HEK293 (cell line): ENCODE data around the gene NFKBIE.
"Not testable (repeated sequence)": the region's sequence is repeated elsewhere in the genome, so short reads cannot be mapped to it uniquely, and the experiment has no call there.

Experiments used
- CTCF ChIA-PET: fragments of 350-600 bp; formaldehyde crosslinking; extraction: SDS; loops from one replicate; lab custom pipeline; 2021; ENCODE audit warnings: antibody characterized with exemption; lab: Yijun Ruan, JAX
- POLR2A ChIA-PET: fragments of 300-600 bp; formaldehyde crosslinking; extraction: SDS; loops from one replicate; lab custom pipeline; 2020; ENCODE audit warnings: antibody characterized with exemption, inconsistent platforms; lab: Yijun Ruan, JAX
- H3K27ac ChIP-seq: fragments of 200-500 bp; sonication (Bioruptor generic); 2 replicates; pipeline ENCODE4 v1.5.1; 2014; ENCODE audit warnings: low read depth, low read length, control low read depth, inconsistent platforms; ENCODE audit errors: extremely low read depth
- H3K36me3 ChIP-seq, 2 experiments: fragments of 200-500 bp in 1 of 2; sonication (Bioruptor generic) in 1 of 2; 1 replicate in 1 of 2; 2 replicates in 1 of 2; pipeline ENCODE4 v1.5.1; 2014 to 2017; ENCODE audit warnings: inconsistent platforms in 2 of 2, low read length in 2 of 2; ENCODE audit not compliant: control insufficient read depth in 2 of 2, insufficient read depth in 1 of 2
- H3K4me1 ChIP-seq: fragments of 200-500 bp; sonication (Bioruptor generic); 2 replicates; pipeline ENCODE4 v1.5.1; 2014; ENCODE audit warnings: mild to moderate bottlenecking, low read length, inconsistent platforms; ENCODE audit not compliant: control insufficient read depth, insufficient read depth
- H3K4me3 ChIP-seq: 2 replicates; pipeline ENCODE4 v1.5.1; 2011; ENCODE audit warnings: low read depth, mild to moderate bottlenecking, control low read depth, low read length, moderate library complexity
- H3K9me3 ChIP-seq: fragments of 200-500 bp; sonication (Bioruptor generic); 2 replicates; pipeline ENCODE4 v1.5.1; 2014; ENCODE audit warnings: low read depth, low read length, inconsistent platforms; ENCODE audit not compliant: control insufficient read depth, insufficient read depth
- CTCF ChIP-seq: fragments of 450-650 bp; formaldehyde crosslinking; IDR thresholded peaks from 2 replicates; pipeline ENCODE4 v1.5.1; 2016; ENCODE audit warnings: missing biosample characterization, missing genetic modification characterization
- ELK4 ChIP-seq: IDR thresholded peaks from 2 replicates; pipeline ENCODE4 v1.6.1; 2011; ENCODE audit warnings: mild to moderate bottlenecking, low read depth, low read length, borderline replicate concordance
- GLIS2 ChIP-seq: fragments of 450-650 bp; formaldehyde crosslinking; IDR thresholded peaks from 2 replicates; pipeline ENCODE4 v1.5.1; 2016; ENCODE audit warnings: missing biosample characterization, missing genetic modification characterization
- IKZF3 ChIP-seq: fragments of 450-650 bp; IDR thresholded peaks from 2 replicates; pipeline ENCODE4 v1.5.0; 2018; ENCODE audit warnings: missing biosample characterization, mild to moderate bottlenecking, missing genetic modification characterization, moderate library complexity
- KLF8 ChIP-seq: fragments of 450-650 bp; formaldehyde crosslinking; IDR thresholded peaks from 2 replicates; pipeline ENCODE4 v1.5.1; 2016; ENCODE audit warnings: missing biosample characterization, missing genetic modification characterization
- PBX3 ChIP-seq: sonication (generic); formaldehyde crosslinking; IDR thresholded peaks from 2 replicates; pipeline ENCODE4 v1.8.1; 2022; ENCODE audit warnings: mild to moderate bottlenecking, moderate library complexity, missing genetic modification reagents
- SP3 ChIP-seq: fragments of 450-650 bp; formaldehyde crosslinking; IDR thresholded peaks from 2 replicates; pipeline ENCODE4 v1.5.1; 2016; ENCODE audit warnings: missing biosample characterization, missing genetic modification characterization
- ZBTB17 ChIP-seq: fragments of 450-650 bp; formaldehyde crosslinking; IDR thresholded peaks from 2 replicates; pipeline ENCODE4 v1.5.1; 2016; ENCODE audit warnings: missing biosample characterization, missing genetic modification characterization
- ZBTB26 ChIP-seq: fragments of 450-650 bp; formaldehyde crosslinking; optimal IDR thresholded peaks from 2 replicates; pipeline ENCODE3; 2016; ENCODE audit warnings: missing biosample characterization, mild to moderate bottlenecking, missing genetic modification characterization
- ZEB2 ChIP-seq: fragments of 450-650 bp; formaldehyde crosslinking; IDR thresholded peaks from 2 replicates; pipeline ENCODE4 v1.5.1; 2016; ENCODE audit warnings: missing biosample characterization, missing genetic modification characterization
- ZFP69B ChIP-seq: fragments of 450-650 bp; formaldehyde crosslinking; IDR thresholded peaks from 2 replicates; pipeline ENCODE4 v1.5.1; 2016; ENCODE audit warnings: missing biosample characterization, missing genetic modification characterization
- ZNF10 ChIP-seq: fragments of 450-650 bp; formaldehyde crosslinking; IDR thresholded peaks from 2 replicates; pipeline ENCODE4 v1.5.1; 2017; ENCODE audit warnings: missing biosample characterization, missing genetic modification characterization
- ZNF174 ChIP-seq: fragments of 450-650 bp; formaldehyde crosslinking; IDR thresholded peaks from 2 replicates; pipeline ENCODE4 v1.5.0; 2017; ENCODE audit warnings: missing biosample characterization, mild to moderate bottlenecking, missing genetic modification characterization
- ZNF184 ChIP-seq: fragments of 450-650 bp; IDR thresholded peaks from 2 replicates; pipeline ENCODE4 v1.5.1; 2018; ENCODE audit warnings: missing biosample characterization, mild to moderate bottlenecking, missing genetic modification characterization
- ZNF19 ChIP-seq: fragments of 450-650 bp; formaldehyde crosslinking; IDR thresholded peaks from 2 replicates; pipeline ENCODE4; 2016; ENCODE audit warnings: missing biosample characterization, missing genetic modification characterization, low read depth
- ZNF280D ChIP-seq: fragments of 450-650 bp; formaldehyde crosslinking; IDR thresholded peaks from 2 replicates; pipeline ENCODE4 v1.5.1; 2016; ENCODE audit warnings: missing biosample characterization, missing genetic modification characterization
- ZNF600 ChIP-seq: fragments of 450-650 bp; formaldehyde crosslinking; IDR thresholded peaks from 2 replicates; pipeline ENCODE4 v1.5.1; 2016; ENCODE audit warnings: missing biosample characterization, missing genetic modification characterization
- ZNF660 ChIP-seq: fragments of 450-650 bp; IDR thresholded peaks from 2 replicates; pipeline ENCODE4 v1.5.1; 2018; ENCODE audit warnings: missing biosample characterization, mild to moderate bottlenecking, missing genetic modification characterization
- ZNF777 ChIP-seq: fragments of 450-650 bp; formaldehyde crosslinking; IDR thresholded peaks from 2 replicates; pipeline ENCODE4 v1.5.1; 2017; ENCODE audit warnings: missing biosample characterization, missing genetic modification characterization, borderline replicate concordance
- ZNF792 ChIP-seq: fragments of 450-650 bp; formaldehyde crosslinking; IDR thresholded peaks from 2 replicates; pipeline ENCODE4 v1.5.1; 2016; ENCODE audit warnings: missing biosample characterization, missing genetic modification characterization
- ZSCAN30 ChIP-seq: fragments of 450-650 bp; IDR thresholded peaks from 2 replicates; pipeline ENCODE4 v1.5.1; 2018; ENCODE audit warnings: missing biosample characterization, mild to moderate bottlenecking, missing genetic modification characterization, moderate library complexity

The NFKBIE gene

GRCh38 chr6:44265007-44265721, at the start of gene NFKBIE (continued):
- TF ChIP-seq ZNF174 (tag by site-specific recombination) = no peak
- TF ChIP-seq ZFP69B (tag by site-specific recombination) = no peak; the same call in 1 of the 2 replicates
- TF ChIP-seq ZBTB26 (tag by site-specific recombination) = peak; percentile 62
- peak; percentile 66; the same call in 1 of the 2 replicates for TF ChIP-seq ZNF777 (tag by site-specific recombination)
- TF ChIP-seq ZSCAN30 = peak; percentile 71
- TF ChIP-seq SP3 (tag by site-specific recombination) = peak; percentile 81
- TF ChIP-seq GLIS2 (tag by site-specific recombination) = peak; percentile 97
- 0 out of 2 replicates have a peak, but pooled peaks have one; percentile 42 for TF ChIP-seq ZNF184 (tag by site-specific recombination)
- TF ChIP-seq IKZF3 (tag by site-specific recombination) = 0 out of 2 replicates have a peak, but pooled peaks have one; percentile 60
- peak; percentile 59; the same call in 1 of the 2 replicates for TF ChIP-seq ZNF10
- peak; percentile 98 for TF ChIP-seq CTCF (tag by site-specific recombination)
- TF ChIP-seq ZNF600 (tag by site-specific recombination) = peak; percentile 76
- TF ChIP-seq ZNF792 = no peak
- TF ChIP-seq ZEB2 (tag by site-specific recombination) = 0 out of 2 replicates have a peak, but pooled peaks have one; percentile 41
- TF ChIP-seq ZBTB17 (tag by site-specific recombination) = peak; percentile 73

- H3K4me1 ChIP-seq = not testable (repeated sequence)
- CTCF ChIA-PET = interaction anchor here (0.6 to 8.8 kb wide), 17 partner anchors 8 to 663 kb away, joined by 3 to 89 read pairs (median 6); partner anchors contain the start of genes SLC35B2 and TMEM151B
- POLR2A ChIA-PET = interaction anchor here (0.7 kb wide), 1 partner anchor 79 kb away, joined by 3 read pairs; no protein-coding TSS in a partner anchor
Observed at GRCh38 chr6:44314657-44315056, 49.3 kb upstream of the NFKBIE start.

GRCh38 chr6:44312901-44313788, 47.8 kb upstream of the NFKBIE start, which contains the start of gene AARS2:
Gene AARS2 (minus strand): TSS chr6:44313347. CDS start chr6:44313323, 24 bp downstream.
- ChIA-PET POLR2A (interaction anchor here (0.7 to 2.3 kb wide), 13 partner anchors 9 to 684 kb away, joined by 3 to 15 read pairs (median 5); partner anchors contain the start of genes CDC5L, GTPBP2, HSP90AB1 and SLC35B2), CTCF (interaction anchor here (0.6 to 8.8 kb wide), 31 partner anchors 8 to 1197 kb away, joined by 3 to 89 read pairs (median 5); partner anchors contain the start of genes SLC35B2 and TMEM151B)
- H3K27ac ChIP-seq = peak within 1 kb of the TSS; percentile 71; the same call in 1 of the 2 replicates
- H3K4me1 ChIP-seq = peaks cover 5% of the 10 kb centered on the region; the same call in 1 of the 2 replicates
- H3K4me3 ChIP-seq = peak within 1 kb of the TSS; percentile 69
- no peaks in the 10 kb centered on the region for H3K9me3 ChIP-seq
- H3K36me3 ChIP-seq = peaks cover 12 to 40% of the 10 kb centered on the region in 2 experiments
- TF ChIP-seq ZNF19 (tag by site-specific recombination) (no peak), ELK4 (no peak), KLF8 (tag by site-specific recombination) (peak; percentile 85), ZNF280D (tag by site-specific recombination) (no peak), PBX3 (CRISPR knock-in tag) (peak; percentile 92), ZNF660 (tag by site-specific recombination) (peak; percentile 97)

More at GRCh38 chr6:44314657-44315056, 49.3 kb upstream of the NFKBIE start:
- not testable (repeated sequence) for H3K9me3 ChIP-seq, H3K4me3 ChIP-seq, H3K27ac ChIP-seq
- peaks cover 7 to 26% of the 10 kb centered on the region in 2 experiments; a peak in 2 of 3 replicates for H3K36me3 ChIP-seq
